HepG2 (cell line): ENCODE data around the gene SCYL1.
A peak's percentile ranks its signal among the peaks of the same experiment; 100 is the strongest.

Experiments used
- POLR2G ChIP-seq: fragments of 200-400 bp; formaldehyde crosslinking; IDR thresholded peaks from 2 replicates; pipeline ENCODE4 v1.6.1; 2018; ENCODE audit warnings: mild to moderate bottlenecking, low read depth, low read length, moderate library complexity
- RAD21 ChIP-seq: fragments of 450-650 bp; formaldehyde crosslinking; IDR thresholded peaks from 2 replicates; pipeline ENCODE4 v1.5.0; 2020; ENCODE audit warnings: mild to moderate bottlenecking
- ZBTB4 ChIP-seq: sonication (generic); formaldehyde crosslinking; IDR thresholded peaks from 2 replicates; pipeline ENCODE4 v1.4.0; 2020; ENCODE audit warnings: missing genetic modification reagents, mild to moderate bottlenecking, borderline replicate concordance
- ZNF484 ChIP-seq: sonication (generic); formaldehyde crosslinking; IDR thresholded peaks from 2 replicates; pipeline ENCODE4 v1.5.1; 2020; ENCODE audit warnings: mild to moderate bottlenecking, low read depth, missing genetic modification reagents, borderline replicate concordance

GRCh38 chr11:65569973-65570918 lies 45.4 kb downstream of the SCYL1 start, which contains the start of gene ZNRD2:
- TF ChIP-seq POLR2G (peak; percentile 74), ZBTB4 (CRISPR knock-in tag) (peak; percentile 84; the same call in 1 of the 2 replicates), RAD21 (CRISPR knock-in tag) (peak; percentile 87), ZNF484 (CRISPR knock-in tag) (no peak)
